Gastroesophageal sphincter (tissue), 4 donors: ENCODE results near the gene AMELX. TPM values are rescaled to one million over a fixed set of nuclear protein-coding genes. Genes with fewer than 3 reads are reported as not detected.

ENCODE experiments used
- ATAC-seq: fragments of 150-250 bp; one replicate; pipeline ENCODE4 v1.9.1; 2016; ENCODE audit warnings: mild to moderate bottlenecking, moderate library complexity
- H3K27ac ChIP-seq, 4 donors: fragments of 200-600 bp; sonication (generic) in 3 of 4; 1 replicate in 3 of 4; 2 replicates in 1 of 4; pipeline ENCODE4 v1.5.1; 2016 to 2019
- H3K27me3 ChIP-seq: fragments of 200-600 bp; sonication (generic); one replicate; pipeline ENCODE4 v1.5.1; 2019
- H3K36me3 ChIP-seq, 2 donors: fragments of 200-600 bp; sonication (generic); one replicate each; pipeline ENCODE4 v1.5.1; 2019; ENCODE audit warnings: control low read depth in 1 of 2
- H3K4me1 ChIP-seq, 3 donors: fragments of 200-600 bp; sonication (generic); 1 replicate in 2 of 3; 2 replicates in 1 of 3; pipeline ENCODE4 v1.5.1; 2016 to 2019; ENCODE audit warnings: control low read depth in 2 of 3
- H3K4me3 ChIP-seq, 2 donors: fragments of 200-600 bp; sonication (generic); one replicate each; pipeline ENCODE4 v1.5.1; 2019; ENCODE audit warnings: mild to moderate bottlenecking in 1 of 2, moderate library complexity in 1 of 2
- H3K9me3 ChIP-seq, 3 donors: fragments of 200-600 bp; sonication (generic); one replicate each; pipeline ENCODE4 v1.5.1; 2017 to 2019; ENCODE audit warnings: control low read depth in 2 of 3
- CTCF ChIP-seq, 4 experiments: fragments of 200-600 bp in 2 of 4; fragments of 450-650 bp in 2 of 4; sonication (generic) in 1 of 4; IDR thresholded peaks; one replicate each; pipeline ENCODE4 v1.5.1; 2017 to 2019; ENCODE audit warnings: antibody characterized with exemption in 4 of 4, mild to moderate bottlenecking in 2 of 4, moderate library complexity in 2 of 4
- EP300 ChIP-seq: sonication (generic); formaldehyde crosslinking; IDR thresholded peaks from one replicate; pipeline ENCODE4 v1.6.1; 2017; ENCODE audit warnings: antibody characterized with exemption, mild to moderate bottlenecking
- POLR2A ChIP-seq, 2 donors: fragments of 450-650 bp; IDR thresholded peaks; one replicate each; pipeline ENCODE4 v1.6.1; 2017; ENCODE audit warnings: antibody characterized with exemption in 2 of 2, mild to moderate bottlenecking in 2 of 2, moderate library complexity in 1 of 2
- POLR2AphosphoS5 ChIP-seq: sonication (generic); formaldehyde crosslinking; IDR thresholded peaks from one replicate; pipeline ENCODE4 v1.6.1; 2017; ENCODE audit warnings: antibody characterized with exemption
- WGBS, 2 donors: methylation state at CpG; one replicate each; pipeline ENCODE4 v1.1.5; 2018; ENCODE audit warnings: low coverage in 1 of 2; 5-methylcytosine and 5-hydroxymethylcytosine counted together
- total RNA-seq, 4 donors: library from RNA; depleted of rRNA; stranded (reverse); fragments of >200 nt; gene quantifications; one replicate each; pipeline ENCODE4 v1.1.0, GENCODE V29; 2016

AMELX gene
- total RNA-seq, 4 donors from 2014 or later = not detected

- Histone ChIP-seq H3K27me3 (no peaks in the 10 kb centered on the region), H3K27ac (no peak overlapping the region), H3K4me3 (no peak overlapping the region), H3K9me3 (no peaks in the 10 kb centered on the region), H3K4me1 (peaks cover 0 to 5% (median 0%) of the 10 kb centered on the region in 3 donors), H3K36me3 (no peaks in the 10 kb centered on the region)
- TF ChIP-seq CTCF (IDR thresholded peaks at IDR 0.05) = no peak
- no peak for TF ChIP-seq EP300
- TF ChIP-seq POLR2A (IDR thresholded peaks at IDR 0.05) = no peak
- ATAC-seq = peak; percentile 30
- WGBS, 2 donors = 71 to 80% methylated on average over 2 to 3 of the region's 3 CpGs
These were observed 25.8 kb upstream of the AMELX start for GRCh38 chrX:11267425-11267824.

- 63 to 83% methylated on average over 3 of the region's 3 CpGs for WGBS, 2 donors
- no peaks in the 10 kb centered on the region for H3K36me3 ChIP-seq
These were observed 24.2 kb upstream of the AMELX start for GRCh38 chrX:11269006-11269405.

GRCh38 chrX:11269996-11270395, 23.2 kb upstream of the AMELX start:
- TF ChIP-seq POLR2AphosphoS5 (no peak), POLR2A (IDR thresholded peaks at IDR 0.05) (no peak), CTCF (IDR thresholded peaks at IDR 0.05) (no peak), EP300 (no peak)
- no peaks in the 10 kb centered on the region for H3K9me3 ChIP-seq
- WGBS, 2 donors = 83 to 100% methylated on average over 1 to 3 of the region's 3 CpGs

More at GRCh38 chrX:11269006-11269405, 24.2 kb upstream of the AMELX start:
- H3K4me1 ChIP-seq = peaks cover 0 to 5% (median 0%) of the 10 kb centered on the region in 3 donors
- no peak overlapping the region for H3K27ac ChIP-seq
- no peaks in the 10 kb centered on the region for H3K9me3 ChIP-seq
- ATAC-seq = no peak
- no peaks in the 10 kb centered on the region for H3K27me3 ChIP-seq
- no peak overlapping the region for H3K4me3 ChIP-seq
- TF ChIP-seq CTCF (IDR thresholded peaks at IDR 0.05) = no peak
- TF ChIP-seq POLR2A (IDR thresholded peaks at IDR 0.05) = no peak
- TF ChIP-seq EP300 = no peak
- no peak for TF ChIP-seq POLR2AphosphoS5

GRCh38 chrX:11272290-11272689, 20.9 kb upstream of the AMELX start:
- Histone ChIP-seq H3K9me3 (no peaks in the 10 kb centered on the region), H3K27me3 (no peaks in the 10 kb centered on the region), H3K4me1 (no peaks in the 10 kb centered on the region), H3K4me3 (no peak overlapping the region), H3K36me3 (no peaks in the 10 kb centered on the region), H3K27ac (no peak overlapping the region)
- TF ChIP-seq POLR2AphosphoS5 (no peak), EP300 (no peak), POLR2A (IDR thresholded peaks at IDR 0.05) (no peak), CTCF (IDR thresholded peaks at IDR 0.05) (no peak)
- ATAC-seq = no peak
- 71 to 94% methylated on average over 2 of the region's 2 CpGs for WGBS, 2 donors

More at GRCh38 chrX:11269996-11270395, 23.2 kb upstream of the AMELX start:
- no peaks in the 10 kb centered on the region for H3K36me3 ChIP-seq
- no peaks in the 10 kb centered on the region for H3K27me3 ChIP-seq
- H3K27ac ChIP-seq = no peak overlapping the region
- H3K4me1 ChIP-seq = peaks cover 0 to 3% (median 0%) of the 10 kb centered on the region in 3 donors
- H3K4me3 ChIP-seq = no peak overlapping the region
- no peak for ATAC-seq

GRCh38 chrX:11272863-11273262, 20.4 kb upstream of the AMELX start:
- ATAC-seq = no peak
- Histone ChIP-seq H3K4me1 (no peaks in the 10 kb centered on the region), H3K4me3 (no peak overlapping the region), H3K27me3 (no peaks in the 10 kb centered on the region), H3K36me3 (no peaks in the 10 kb centered on the region), H3K9me3 (no peaks in the 10 kb centered on the region), H3K27ac (no peak overlapping the region)
- WGBS, 2 donors = 79 to 88% methylated on average over 3 to 4 of the region's 5 CpGs
- no peak for TF ChIP-seq EP300
- TF ChIP-seq CTCF (IDR thresholded peaks at IDR 0.05) = no peak
- no peak for TF ChIP-seq POLR2AphosphoS5
- TF ChIP-seq POLR2A (IDR thresholded peaks at IDR 0.05) = no peak
